Neural progenitor cell (in vitro differentiated cells): ENCODE results near the gene WDR43. TPM values are rescaled to one million over a fixed set of nuclear protein-coding genes. Genes with fewer than 3 reads are reported as not detected.

Experiments
- DNase-seq: peaks from one replicate; pipeline ENCODE4 v3.0.0-alpha.2; 2016; ENCODE audit warnings: low spot score
- H2AFZ ChIP-seq: fragments of 200-600 bp; sonication (generic); replicated peaks from 2 replicates; pipeline ENCODE4 v1.6.1; 2016; ENCODE audit warnings: antibody characterized with exemption
- H3F3A ChIP-seq: fragments of 200-600 bp; sonication (generic); 2 replicates; pipeline ENCODE4 v1.6.1; 2016; ENCODE audit warnings: antibody characterized with exemption, low read depth
- H3K27ac ChIP-seq: fragments of 200-600 bp; sonication (generic); 2 replicates; pipeline ENCODE4 v1.5.1; 2016; ENCODE audit warnings: mild to moderate bottlenecking
- H3K27me3 ChIP-seq: fragments of 200-600 bp; sonication (generic); 2 replicates; pipeline ENCODE4 v1.6.1; 2016; ENCODE audit warnings: mild to moderate bottlenecking, moderate library complexity
- H3K36me3 ChIP-seq: fragments of 200-600 bp; sonication (generic); 2 replicates; pipeline ENCODE4 v1.5.1; 2016
- H3K4me1 ChIP-seq: fragments of 200-600 bp; sonication (generic); 2 replicates; pipeline ENCODE4 v1.6.1; 2016; ENCODE audit warnings: mixed run types
- H3K4me2 ChIP-seq: fragments of 200-600 bp; sonication (generic); 2 replicates; pipeline ENCODE4 v1.6.1; 2016
- H3K4me3 ChIP-seq: fragments of 200-600 bp; sonication (generic); 2 replicates; pipeline ENCODE4 v1.5.1; 2016
- H3K79me2 ChIP-seq: fragments of 200-600 bp; sonication (generic); 2 replicates; pipeline ENCODE4 v1.6.1; 2016; ENCODE audit warnings: low read depth
- H3K9ac ChIP-seq: fragments of 200-600 bp; sonication (generic); 2 replicates; pipeline ENCODE4 v1.6.1; 2016
- H3K9me3 ChIP-seq: fragments of 200-600 bp; sonication (generic); 2 replicates; pipeline ENCODE4 v1.5.1; 2016; ENCODE audit warnings: low read depth
- H4K20me1 ChIP-seq: fragments of 200-600 bp; sonication (generic); 2 replicates; pipeline ENCODE4 v1.6.1; 2016; ENCODE audit warnings: low read depth
- H3K27ac Mint-ChIP-seq: 3 replicates; pipeline ENCODE4 v1.8.0; 2021; ENCODE audit warnings: mixed read lengths
- H3K27me3 Mint-ChIP-seq: 2 replicates; pipeline ENCODE4 v1.8.0; 2022; ENCODE audit warnings: low read depth, mild to moderate bottlenecking, inconsistent platforms, moderate library complexity, mixed read lengths; ENCODE audit not compliant: insufficient read depth
- H3K36me3 Mint-ChIP-seq: 3 replicates; pipeline ENCODE4 v1.8.0; 2021; ENCODE audit warnings: mixed read lengths
- H3K4me1 Mint-ChIP-seq: 3 replicates; pipeline ENCODE4 v1.8.0; 2021; ENCODE audit warnings: mixed read lengths
- H3K4me3 Mint-ChIP-seq: 3 replicates; pipeline ENCODE4 v1.8.0; 2021; ENCODE audit warnings: mild to moderate bottlenecking, moderate library complexity, mixed read lengths
- H3K9me3 Mint-ChIP-seq: 3 replicates; pipeline ENCODE4 v1.8.0; 2020; ENCODE audit warnings: mixed read lengths
- CTCF ChIP-seq: fragments of 200-600 bp; sonication (generic); IDR thresholded peaks from 2 replicates; pipeline ENCODE4 v1.5.1; 2017; ENCODE audit warnings: antibody characterized with exemption, mild to moderate bottlenecking
- EZH2 ChIP-seq: fragments of 200-600 bp; sonication (generic); IDR thresholded peaks from 2 replicates; pipeline ENCODE4 v1.6.1; 2017; ENCODE audit warnings: antibody characterized with exemption, mild to moderate bottlenecking, moderate library complexity
- EZH2phosphoT487 ChIP-seq: fragments of 200-600 bp; sonication (generic); IDR thresholded peaks from 2 replicates; pipeline ENCODE4 v1.6.1; 2017; ENCODE audit warnings: antibody characterized with exemption
- total RNA-seq: library from RNA; depleted of rRNA; stranded (reverse); fragments of >200 nt; gene quantifications from 2 replicates; pipeline ENCODE4 v1.2.3, GENCODE V29; 2015; ENCODE audit warnings: low replicate concordance

The WDR43 gene
- total RNA-seq, 1 donor from 2014 or later = 139 TPM

GRCh38 chr2:28909655-28910353 is 15.3 kb downstream of the WDR43 start:
- no peak overlapping the region for H2AFZ ChIP-seq
- no peaks in the 10 kb centered on the region for H3K4me1 ChIP-seq
- no peaks in the 10 kb centered on the region for H3K4me1 Mint-ChIP-seq
- H3F3A ChIP-seq = peaks cover 6% of the 10 kb centered on the region
- H3K4me2 ChIP-seq = no peak overlapping the region
- no peak overlapping the region for H3K4me3 Mint-ChIP-seq
- H4K20me1 ChIP-seq = peaks cover 57% of the 10 kb centered on the region
- H3K9ac ChIP-seq = no peak overlapping the region
- no peaks in the 10 kb centered on the region for H3K9me3 ChIP-seq
- H3K27me3 ChIP-seq = no peaks in the 10 kb centered on the region
- H3K27ac ChIP-seq = no peak overlapping the region
- H3K4me3 ChIP-seq = no peak overlapping the region
- DNase-seq = no peak
- H3K36me3 Mint-ChIP-seq = peaks cover 49% of the 10 kb centered on the region
- H3K27me3 Mint-ChIP-seq = no peaks in the 10 kb centered on the region
- H3K27ac Mint-ChIP-seq = no peak overlapping the region
- H3K9me3 Mint-ChIP-seq = no peaks in the 10 kb centered on the region
- TF ChIP-seq EZH2 = no peak
- H3K79me2 ChIP-seq = peaks cover 98% of the 10 kb centered on the region
- peaks cover 22% of the 10 kb centered on the region for H3K36me3 ChIP-seq

- DNase-seq = no peak
- Histone ChIP-seq H4K20me1 (peaks cover 18% of the 10 kb centered on the region), H3K4me3 (no peak overlapping the region), H3K4me1 (no peaks in the 10 kb centered on the region), H3K79me2 (peaks cover 88% of the 10 kb centered on the region), H3F3A (peaks cover 6% of the 10 kb centered on the region), H3K9ac (no peak overlapping the region), H3K36me3 (peaks cover 41% of the 10 kb centered on the region), H3K27me3 (no peaks in the 10 kb centered on the region), H3K9me3 (no peaks in the 10 kb centered on the region), H3K27ac (no peak overlapping the region), H3K4me2 (no peak overlapping the region), H2AFZ (no peak overlapping the region)
- TF ChIP-seq CTCF (no peak), EZH2phosphoT487 (no peak), EZH2 (no peak)
- Mint-ChIP-seq H3K4me3 (no peak overlapping the region), H3K4me1 (no peaks in the 10 kb centered on the region), H3K36me3 (peaks cover 31% of the 10 kb centered on the region), H3K9me3 (no peaks in the 10 kb centered on the region), H3K27ac (no peak overlapping the region), H3K27me3 (no peaks in the 10 kb centered on the region)
Observed at GRCh38 chr2:28915939-28916338, 21.5 kb downstream of the WDR43 start.

GRCh38 chr2:28926847-28927246 is 32.4 kb downstream of the WDR43 start:
- Histone ChIP-seq H3K4me3 (no peak overlapping the region), H3K27ac (no peak overlapping the region), H3K27me3 (no peaks in the 10 kb centered on the region), H3K9ac (no peak overlapping the region), H3F3A (peaks cover 5% of the 10 kb centered on the region), H4K20me1 (peaks cover 8% of the 10 kb centered on the region), H2AFZ (no peak overlapping the region), H3K9me3 (no peaks in the 10 kb centered on the region), H3K36me3 (peaks cover 28% of the 10 kb centered on the region), H3K4me2 (no peak overlapping the region), H3K4me1 (no peaks in the 10 kb centered on the region), H3K79me2 (peaks cover 21% of the 10 kb centered on the region)
- Mint-ChIP-seq H3K4me3 (no peak overlapping the region), H3K9me3 (no peaks in the 10 kb centered on the region), H3K27ac (no peak overlapping the region), H3K36me3 (peaks cover 49% of the 10 kb centered on the region), H3K27me3 (peaks cover 2% of the 10 kb centered on the region), H3K4me1 (no peaks in the 10 kb centered on the region)
- TF ChIP-seq EZH2phosphoT487 = no peak
- TF ChIP-seq EZH2 = no peak
- TF ChIP-seq CTCF = no peak
- DNase-seq = no peak

- no peaks in the 10 kb centered on the region for H3K27me3 Mint-ChIP-seq
- Histone ChIP-seq H3K4me1 (no peaks in the 10 kb centered on the region), H4K20me1 (peaks cover 4% of the 10 kb centered on the region), H3K27ac (no peak overlapping the region), H3K36me3 (peaks cover 28% of the 10 kb centered on the region), H3F3A (peaks cover 5% of the 10 kb centered on the region), H3K27me3 (no peaks in the 10 kb centered on the region), H3K4me2 (no peak overlapping the region), H2AFZ (no peak overlapping the region), H3K79me2 (peaks cover 20% of the 10 kb centered on the region), H3K9ac (no peak overlapping the region), H3K9me3 (no peaks in the 10 kb centered on the region), H3K4me3 (no peak overlapping the region)
- H3K9me3 Mint-ChIP-seq = no peaks in the 10 kb centered on the region
- TF ChIP-seq CTCF = no peak
- no peak for TF ChIP-seq EZH2
- no peak for TF ChIP-seq EZH2phosphoT487
- no peaks in the 10 kb centered on the region for H3K4me1 Mint-ChIP-seq
- no peak for DNase-seq
- H3K4me3 Mint-ChIP-seq = no peak overlapping the region
- no peak overlapping the region for H3K27ac Mint-ChIP-seq
- H3K36me3 Mint-ChIP-seq = peaks cover 49% of the 10 kb centered on the region
Observed at GRCh38 chr2:28927469-28927868, 33.0 kb downstream of the WDR43 start.
